ENCODE measurements around the gene GALNS. TPM values are rescaled to one million over a fixed set of nuclear protein-coding genes. Genes with fewer than 3 reads are reported as not detected.

GALNS gene
- total RNA-seq, 1 donor from 2014 or later = 18.3 TPM

DNA sequence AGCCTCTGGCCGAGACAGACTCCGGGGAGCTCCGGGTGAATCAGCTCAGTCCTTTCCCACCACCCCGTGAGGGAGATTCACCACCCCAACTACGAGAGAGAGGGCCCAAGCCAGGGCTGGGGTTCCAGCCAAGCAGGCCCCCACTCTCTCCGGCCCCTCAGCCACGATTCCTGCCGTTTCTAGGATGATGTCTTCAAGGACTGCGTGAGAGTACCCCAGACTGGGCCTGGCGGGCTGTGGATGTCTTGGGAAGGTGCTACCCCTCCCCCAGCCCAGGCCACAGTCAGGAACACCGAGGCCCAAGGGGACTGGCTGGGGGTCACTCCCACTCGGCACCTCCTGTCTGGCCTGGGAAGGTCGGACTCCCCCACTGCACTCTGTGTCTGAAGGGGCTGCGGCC, 31.3 kb upstream of the GALNS start:
- no peak overlapping the region for H3K4me3 ChIP-seq (ENCODE audit: low read depth, low read length)
- TF ChIP-seq, protein P1, sequence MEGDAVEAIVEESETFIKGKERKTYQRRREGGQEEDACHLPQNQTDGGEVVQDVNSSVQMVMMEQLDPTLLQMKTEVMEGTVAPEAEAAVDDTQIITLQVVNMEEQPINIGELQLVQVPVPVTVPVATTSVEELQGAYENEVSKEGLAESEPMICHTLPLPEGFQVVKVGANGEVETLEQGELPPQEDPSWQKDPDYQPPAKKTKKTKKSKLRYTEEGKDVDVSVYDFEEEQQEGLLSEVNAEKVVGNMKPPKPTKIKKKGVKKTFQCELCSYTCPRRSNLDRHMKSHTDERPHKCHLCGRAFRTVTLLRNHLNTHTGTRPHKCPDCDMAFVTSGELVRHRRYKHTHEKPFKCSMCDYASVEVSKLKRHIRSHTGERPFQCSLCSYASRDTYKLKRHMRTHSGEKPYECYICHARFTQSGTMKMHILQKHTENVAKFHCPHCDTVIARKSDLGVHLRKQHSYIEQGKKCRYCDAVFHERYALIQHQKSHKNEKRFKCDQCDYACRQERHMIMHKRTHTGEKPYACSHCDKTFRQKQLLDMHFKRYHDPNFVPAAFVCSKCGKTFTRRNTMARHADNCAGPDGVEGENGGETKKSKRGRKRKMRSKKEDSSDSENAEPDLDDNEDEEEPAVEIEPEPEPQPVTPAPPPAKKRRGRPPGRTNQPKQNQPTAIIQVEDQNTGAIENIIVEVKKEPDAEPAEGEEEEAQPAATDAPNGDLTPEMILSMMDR (conservative IDR thresholded peaks at IDR 0.05; ENCODE audit: low read depth, low read length) = no peak
- DNase-seq (ENCODE audit: low read depth) = no peak

DNA sequence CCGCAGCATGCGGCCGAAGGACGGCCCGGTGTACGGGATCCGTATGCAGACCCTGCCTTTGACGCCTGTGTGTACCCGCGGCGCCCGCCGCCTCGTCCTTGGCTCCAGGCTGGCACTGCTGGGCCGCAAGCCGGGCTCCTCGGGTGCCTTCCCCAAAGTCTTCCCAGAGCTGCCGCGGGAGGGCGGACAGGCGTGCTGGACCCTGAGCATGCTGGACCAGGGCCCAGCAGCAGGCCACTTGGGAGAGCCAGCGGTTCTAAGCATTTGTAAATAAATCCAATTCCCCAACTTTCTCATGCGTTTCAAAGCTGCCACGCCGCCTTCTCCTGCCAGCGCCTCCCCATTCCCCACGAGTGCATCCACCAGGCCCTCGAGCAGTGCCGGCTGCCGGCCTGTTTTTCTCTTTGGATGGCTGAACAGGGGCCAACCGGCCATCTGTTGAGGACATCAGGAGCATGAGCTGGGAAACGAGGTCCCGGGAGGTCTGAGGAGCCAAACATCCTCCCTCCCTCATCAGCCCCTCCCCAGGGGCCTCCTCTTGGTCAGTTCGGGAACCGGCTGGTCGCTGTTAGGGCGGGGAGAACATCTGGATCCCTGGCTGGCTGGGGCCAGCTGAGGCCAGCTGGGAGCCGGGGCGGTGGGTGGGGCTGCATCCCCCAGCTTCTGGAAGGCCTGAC, 30.2 kb upstream of the GALNS start:
- no peak overlapping the region for H3K4me3 ChIP-seq (ENCODE audit: low read depth, low read length)
- no peak for DNase-seq (ENCODE audit: low read depth)
- TF ChIP-seq, protein P1 (conservative IDR thresholded peaks at IDR 0.05; ENCODE audit: low read depth, low read length) = no peak

DNA sequence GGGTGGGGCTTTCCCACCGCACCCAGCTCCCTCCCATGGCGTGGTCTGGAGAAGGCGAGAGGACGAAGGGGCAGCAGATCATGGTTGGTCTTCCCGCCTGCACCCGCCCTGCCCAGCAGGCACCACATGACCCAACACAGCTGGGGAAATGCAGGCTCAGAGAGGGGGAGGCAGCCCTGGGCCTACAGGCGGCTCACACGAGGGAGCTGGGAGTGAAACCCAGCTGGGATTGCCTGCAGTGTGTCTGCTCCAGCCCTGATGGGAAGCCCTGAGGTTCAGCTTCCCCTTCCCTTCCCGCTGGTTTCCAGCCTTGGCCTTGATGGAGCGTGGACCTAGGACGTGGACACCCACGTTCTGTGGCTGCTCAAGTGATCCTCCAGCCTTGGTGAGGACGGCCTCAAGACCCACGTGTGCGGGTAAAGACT, 29.7 kb upstream of the GALNS start:
- DNase-seq (ENCODE audit: low read depth) = no peak
- H3K4me3 ChIP-seq (ENCODE audit: low read depth, low read length) = no peak overlapping the region
- TF ChIP-seq, protein P1 (conservative IDR thresholded peaks at IDR 0.05; ENCODE audit: low read depth, low read length) = no peak

DNA sequence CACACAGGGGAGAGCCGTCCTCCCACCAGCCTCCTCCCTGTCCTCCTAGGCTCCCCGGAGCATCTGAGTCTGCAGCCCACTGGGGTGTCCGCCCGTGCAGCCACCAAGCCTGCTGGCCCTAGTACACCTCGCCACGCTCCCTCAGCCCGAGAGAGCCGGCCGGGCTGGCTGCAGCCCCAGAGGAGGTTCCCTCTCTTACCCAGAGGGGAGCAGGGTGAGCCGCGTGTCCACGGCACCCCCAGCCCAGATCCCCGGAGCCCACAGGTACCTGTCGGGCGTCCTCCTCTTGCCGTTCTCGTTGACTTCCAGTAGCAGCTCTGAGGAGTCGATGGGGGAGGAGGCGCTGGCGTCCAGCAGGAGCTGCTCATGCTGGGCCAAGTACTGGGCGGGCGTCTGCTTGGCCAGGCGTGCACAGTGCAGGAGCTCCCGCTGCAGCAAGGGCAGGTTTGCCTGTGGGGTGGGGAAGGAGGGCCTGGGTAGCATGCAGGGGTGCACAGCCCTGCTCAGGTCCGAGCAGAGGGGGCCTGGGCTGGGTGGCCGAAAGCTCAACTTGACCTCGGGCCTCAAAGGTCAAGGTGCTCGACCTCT, 29.0 kb upstream of the GALNS start:
- no peak for DNase-seq (ENCODE audit: low read depth)
- no peak overlapping the region for H3K4me3 ChIP-seq (ENCODE audit: low read depth, low read length)
- TF ChIP-seq, protein P1 (conservative IDR thresholded peaks at IDR 0.05; ENCODE audit: low read depth, low read length) = no peak

DNA sequence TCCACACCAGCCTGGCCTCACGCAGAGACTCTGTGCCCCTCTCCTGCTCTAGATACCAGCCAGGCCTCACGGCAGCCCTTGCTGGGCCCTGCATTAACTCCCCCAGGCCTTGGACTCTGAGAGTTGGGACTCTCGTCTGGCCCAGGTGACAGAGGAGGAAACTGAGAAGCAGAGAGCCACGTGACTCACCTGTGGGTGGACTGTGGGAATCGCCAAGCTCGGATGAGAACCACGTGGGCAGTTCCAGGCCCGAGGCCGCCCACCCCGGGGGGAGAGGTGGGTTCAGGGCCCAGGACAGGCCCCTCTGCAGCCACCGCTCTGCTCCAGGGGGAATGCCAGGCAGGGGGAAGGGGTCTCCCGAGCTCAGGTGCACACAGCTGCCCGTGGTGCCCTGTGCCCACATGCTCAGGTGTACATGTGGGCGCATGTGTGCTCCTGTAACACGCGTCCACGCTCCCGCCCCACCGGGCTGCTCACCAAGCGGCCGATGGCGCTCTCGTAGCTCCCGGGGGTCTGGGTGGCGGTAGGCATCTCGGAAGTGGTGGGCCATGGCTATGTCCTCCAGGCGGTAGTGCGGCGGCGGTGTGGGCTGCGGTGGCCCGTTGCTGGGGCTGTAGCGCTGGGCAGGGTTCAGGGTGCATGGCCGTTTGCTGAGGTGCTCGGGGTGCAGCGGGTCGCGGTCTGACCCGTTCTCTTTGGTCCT, 28.0 kb upstream of the GALNS start:
- TF ChIP-seq, protein P1 (conservative IDR thresholded peaks at IDR 0.05; ENCODE audit: low read depth, low read length) = no peak
- no peak for DNase-seq (ENCODE audit: low read depth)

DNA sequence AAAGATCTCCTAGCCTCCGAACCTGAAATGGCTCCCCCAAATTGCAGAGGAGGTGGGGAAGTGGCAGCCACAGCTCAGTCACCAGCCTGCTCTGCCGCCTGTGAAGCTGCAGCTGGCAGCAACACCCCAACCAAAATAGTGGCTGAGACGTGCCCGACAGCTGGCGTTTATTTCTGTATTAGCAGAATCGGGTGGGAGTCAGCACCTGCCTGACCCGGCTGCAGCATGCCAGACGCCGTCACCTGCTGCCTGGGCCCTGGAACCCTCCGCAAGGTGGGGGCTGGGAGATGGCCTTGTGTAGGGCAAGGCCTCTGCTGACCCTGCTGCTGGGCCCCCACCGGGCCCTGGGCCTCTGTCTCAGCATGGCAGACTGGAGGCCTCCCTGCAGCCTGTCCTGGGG, 27.2 kb upstream of the GALNS start:
- no peak for DNase-seq (ENCODE audit: low read depth)
- no peak overlapping the region for H3K4me3 ChIP-seq (ENCODE audit: low read depth, low read length)
- TF ChIP-seq, protein P1 (conservative IDR thresholded peaks at IDR 0.05; ENCODE audit: low read depth, low read length) = no peak

More for the DNA sequence above, 28.0 kb upstream of the GALNS start:
- H3K4me3 ChIP-seq (ENCODE audit: low read depth, low read length) = no peak overlapping the region

Measured in epithelial cell of proximal tubule (primary cell).